SW480 (cell line): ENCODE data around the gene GGA2.
"Not testable (repeated sequence)": the region's sequence is repeated elsewhere in the genome, so short reads cannot be mapped to it uniquely, and the experiment has no call there.

Experiments
- DNase-seq: peaks from one replicate; pipeline ENCODE4 v3.0.0-alpha.2; 2016; ENCODE audit warnings: low spot score

GGA2 gene

DNA sequence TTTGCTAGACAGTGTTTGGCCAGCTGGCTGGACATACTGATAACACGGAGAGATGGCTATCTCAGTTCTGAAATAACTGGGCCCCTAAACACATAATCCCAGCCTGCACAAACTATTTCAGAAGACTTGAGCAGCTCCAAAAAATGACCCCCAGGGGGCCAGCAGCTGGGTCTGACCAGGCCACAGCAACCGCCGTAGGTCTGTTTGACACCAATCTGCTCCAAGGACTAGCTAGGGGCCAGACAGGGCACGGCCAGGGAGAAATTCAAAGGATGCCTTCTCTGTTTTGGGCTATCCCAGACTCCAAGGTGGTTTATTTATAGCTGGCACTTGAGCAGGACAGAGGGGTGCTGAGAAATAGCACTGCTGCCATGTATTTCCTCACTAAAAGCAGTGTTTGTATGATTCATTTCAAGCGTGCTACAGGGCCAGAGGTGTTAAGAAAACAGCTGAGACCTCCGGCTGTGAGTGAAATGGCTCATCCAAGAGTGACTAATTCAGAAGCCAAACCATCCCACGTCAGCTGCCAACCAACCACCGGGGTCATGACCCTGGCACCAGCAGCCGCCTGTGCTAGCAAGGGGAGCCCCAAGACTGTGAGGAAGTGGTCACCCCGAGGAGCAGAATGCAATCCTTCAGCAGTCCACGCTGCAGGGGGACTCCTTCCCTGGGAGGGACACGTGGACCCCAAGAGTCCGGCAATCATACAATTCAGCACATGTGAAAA lies 5.7 kb downstream of the GGA2 start:
- peak; percentile 64 for DNase-seq

DNA sequence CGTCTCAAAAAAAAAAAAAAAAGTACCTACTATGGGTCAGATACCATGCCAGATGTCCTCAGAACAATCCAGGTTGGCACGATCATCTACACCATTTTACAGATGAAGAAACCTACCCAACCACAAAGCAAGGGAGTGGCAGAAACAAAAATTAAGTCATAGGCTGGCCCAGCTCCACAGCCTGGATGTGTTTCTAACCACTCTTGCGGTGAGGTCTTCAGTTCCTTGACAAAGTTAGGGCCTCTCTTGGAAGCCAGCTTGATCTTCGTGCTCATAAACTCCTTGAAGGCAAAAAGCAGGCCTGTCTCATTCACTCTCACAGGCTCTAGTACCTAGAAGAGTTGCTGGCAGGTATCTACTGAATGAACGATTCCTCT lies 6.2 kb downstream of the GGA2 start:
- DNase-seq = no peak

DNA sequence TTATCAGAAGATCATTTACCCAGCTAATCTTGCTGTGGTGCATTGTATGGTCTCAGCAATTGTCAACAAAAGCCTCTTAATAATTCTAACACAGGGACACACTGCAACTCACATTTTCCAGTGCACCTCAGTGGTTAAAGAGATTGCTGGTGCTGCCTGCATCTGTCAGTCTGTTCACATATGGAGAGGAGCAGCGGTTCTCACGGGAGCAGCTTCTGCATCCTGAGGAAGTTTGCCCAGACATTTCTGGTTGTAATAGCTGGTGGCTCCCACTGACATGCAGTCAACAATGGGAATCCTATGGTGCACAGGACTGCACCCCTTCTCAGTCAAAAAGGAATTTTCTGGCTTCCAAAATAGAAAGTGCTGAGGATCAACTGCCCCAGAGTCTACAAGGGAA lies 7.8 kb downstream of the GGA2 start:
- DNase-seq = no peak

DNA sequence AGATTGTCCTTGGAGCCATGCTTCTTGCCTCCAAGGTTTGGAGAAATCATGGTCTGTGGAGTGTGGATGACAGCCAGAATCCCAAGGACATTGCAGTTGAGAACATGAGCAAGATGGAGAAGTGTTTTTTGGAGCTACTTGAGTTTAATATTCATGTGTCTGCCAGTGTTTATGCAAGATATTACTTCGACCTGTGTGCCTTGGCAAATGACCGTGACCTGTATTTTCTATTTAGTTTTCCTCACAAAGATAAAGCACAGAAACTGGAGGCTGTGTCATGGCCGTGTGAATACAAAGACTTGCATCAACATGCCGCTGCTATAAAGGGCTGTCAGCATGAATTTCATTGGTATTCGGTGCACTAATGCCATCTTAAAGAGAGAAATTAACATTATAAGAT lies 9.0 kb downstream of the GGA2 start:
- DNase-seq = no peak

DNA sequence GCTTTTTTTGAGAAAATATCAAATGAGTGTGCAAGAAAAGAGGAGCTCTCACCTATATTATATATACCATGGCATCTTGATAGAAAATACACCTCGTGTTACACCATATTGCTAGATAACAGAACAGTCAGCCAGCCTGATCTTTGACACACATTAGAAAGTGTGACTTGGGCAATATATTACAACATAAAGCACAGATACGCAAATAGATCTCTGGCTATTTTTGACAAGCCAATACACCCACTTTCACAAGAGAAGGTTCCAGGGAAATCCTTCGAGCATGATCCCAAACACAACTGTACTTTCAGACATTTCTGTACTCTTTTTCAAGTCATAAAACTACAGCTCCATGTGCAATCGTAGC lies 9.4 kb downstream of the GGA2 start:
- DNase-seq = no peak

DNA sequence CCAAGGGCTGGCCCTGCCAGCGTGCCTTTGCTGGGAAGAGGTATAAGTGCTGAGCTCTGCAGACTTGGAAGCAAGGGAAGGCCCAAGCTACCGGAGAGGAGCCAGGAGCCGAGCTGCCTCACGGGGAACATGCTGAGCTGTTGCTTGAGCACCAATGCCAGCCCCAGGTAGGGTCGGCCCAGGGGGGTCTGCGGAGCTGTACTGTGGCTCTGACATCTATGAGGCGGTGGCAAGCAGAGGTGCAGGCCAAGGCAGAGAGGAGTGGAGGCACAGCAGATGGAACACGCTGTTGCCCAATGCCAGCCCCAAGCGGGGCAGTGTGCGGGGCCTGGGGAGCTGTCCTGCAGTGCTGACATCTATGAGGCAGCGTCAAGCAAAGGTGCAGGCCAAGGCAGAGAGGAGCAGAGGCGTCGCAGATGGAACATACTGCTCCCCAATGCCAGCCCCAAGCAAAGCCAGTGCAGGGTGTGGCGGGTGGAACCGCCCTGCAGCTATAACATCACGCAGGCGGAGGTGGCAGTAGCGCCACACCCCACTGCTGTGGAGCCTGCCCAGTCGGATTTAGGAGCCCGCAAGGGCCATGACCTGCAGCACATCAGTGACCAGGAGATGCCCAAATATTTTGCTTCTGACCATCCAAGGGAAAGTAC lies 10.0 kb downstream of the GGA2 start:
- no peak for DNase-seq

DNA sequence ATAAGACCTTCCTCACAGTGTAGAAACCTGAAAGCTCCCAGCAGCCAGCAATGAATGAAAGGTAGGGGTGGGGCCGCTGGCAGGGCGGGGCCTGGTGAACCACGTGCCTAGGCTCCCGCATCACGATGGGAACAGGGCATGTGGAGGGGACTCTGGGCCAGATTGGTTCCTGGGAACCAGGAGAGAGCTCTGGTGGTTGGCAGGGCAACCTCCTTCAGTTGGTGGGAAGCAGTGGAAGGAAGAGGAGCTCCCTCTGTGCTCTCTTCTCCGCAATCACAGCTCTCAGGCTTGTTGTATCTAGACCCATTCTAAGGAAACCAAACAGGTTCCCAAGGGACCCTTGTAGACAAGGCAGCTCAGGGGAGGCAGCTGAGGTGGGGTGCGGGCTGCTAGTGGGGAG lies 10.5 kb downstream of the GGA2 start:
- no peak for DNase-seq

DNA sequence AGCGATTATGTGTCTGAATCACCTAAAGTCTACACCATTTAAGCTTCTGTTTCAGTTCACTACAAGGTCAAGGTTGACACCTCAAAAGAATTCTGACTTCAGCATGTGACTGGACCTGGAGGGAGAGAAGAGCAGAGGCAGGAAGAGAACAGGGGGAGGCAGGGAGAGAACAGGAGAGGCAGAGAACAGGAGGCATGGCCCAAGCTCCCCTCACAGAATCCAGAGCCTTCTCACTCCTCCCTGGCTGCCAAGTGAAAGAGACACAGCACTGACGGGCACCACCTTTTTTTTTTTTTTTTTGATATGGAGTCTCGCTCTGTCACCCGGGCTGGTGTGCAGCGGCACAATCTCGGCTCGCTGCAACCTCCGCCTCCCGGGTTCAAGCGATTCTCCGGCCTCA lies 11.4 kb downstream of the GGA2 start:
- DNase-seq = no peak

DNA sequence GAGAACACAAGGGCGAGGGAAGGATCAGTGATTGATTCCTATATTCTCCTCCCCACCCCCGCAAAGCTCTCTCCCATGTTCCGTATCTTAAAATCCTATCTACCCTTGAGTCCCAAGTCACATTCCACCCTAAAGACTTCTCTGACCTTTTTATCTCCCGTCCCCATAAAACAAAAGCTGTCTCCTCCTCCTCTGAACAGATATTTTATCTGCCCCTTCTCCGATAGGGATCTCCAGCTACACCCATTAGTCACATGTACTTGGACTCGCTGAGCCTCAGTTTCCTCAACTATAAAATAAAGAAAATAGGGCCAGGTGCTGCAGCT lies 12.8 kb downstream of the GGA2 start:
- no peak for DNase-seq

DNA sequence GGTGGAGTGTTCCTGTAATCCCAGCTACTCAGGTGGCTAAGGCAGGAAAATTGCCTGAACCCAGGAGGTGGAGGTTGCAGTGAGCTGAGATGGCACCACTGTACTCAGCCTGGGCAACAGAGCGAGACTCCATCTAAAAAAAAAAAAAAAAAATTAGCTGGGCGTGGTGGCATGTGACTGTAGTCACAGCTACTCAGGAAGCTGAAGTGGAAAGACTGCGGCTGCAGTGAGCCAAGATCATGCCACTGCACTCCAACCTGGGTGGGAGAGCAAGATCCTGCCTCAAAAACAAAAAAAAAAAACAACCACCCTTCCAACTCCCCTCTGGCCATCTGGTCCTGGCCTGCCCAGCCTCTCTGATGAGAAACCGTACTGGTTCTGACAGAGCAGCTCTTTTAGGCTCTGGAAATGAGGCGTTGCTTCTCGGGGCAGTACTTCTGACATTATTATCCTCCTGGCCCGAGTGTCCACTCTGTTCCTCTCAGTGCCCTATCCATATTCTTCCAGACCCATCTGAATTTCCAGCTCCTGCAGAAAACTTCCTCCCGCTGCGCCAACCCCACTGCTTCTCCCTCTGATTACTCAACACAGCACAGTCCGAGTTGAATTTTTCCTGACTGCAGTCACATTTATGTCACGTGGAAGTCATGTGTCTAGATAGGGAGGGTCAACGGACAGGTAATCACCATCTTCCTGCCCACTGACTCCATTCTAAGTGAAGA lies 13.3 kb downstream of the GGA2 start:
- no peak for DNase-seq

DNA sequence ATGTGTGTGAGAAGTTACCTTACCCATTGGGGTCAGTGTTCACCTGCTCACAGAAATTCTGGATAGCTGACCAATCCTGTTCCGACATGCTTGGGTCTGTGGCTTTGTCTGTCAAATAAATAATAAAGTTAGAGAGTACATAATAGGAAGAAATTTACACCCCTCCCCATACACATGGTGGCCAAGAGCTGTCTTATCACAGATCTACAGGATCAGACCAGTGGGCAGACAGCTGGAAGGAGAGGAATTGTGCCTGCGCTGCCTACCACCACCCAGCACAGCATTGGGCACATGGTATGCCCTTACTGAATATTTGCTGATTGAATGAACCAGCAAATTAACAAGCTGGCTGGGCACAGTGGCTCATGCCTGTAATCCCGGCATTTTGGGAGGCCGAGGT lies 14.6 kb downstream of the GGA2 start:
- no peak for DNase-seq

DNA sequence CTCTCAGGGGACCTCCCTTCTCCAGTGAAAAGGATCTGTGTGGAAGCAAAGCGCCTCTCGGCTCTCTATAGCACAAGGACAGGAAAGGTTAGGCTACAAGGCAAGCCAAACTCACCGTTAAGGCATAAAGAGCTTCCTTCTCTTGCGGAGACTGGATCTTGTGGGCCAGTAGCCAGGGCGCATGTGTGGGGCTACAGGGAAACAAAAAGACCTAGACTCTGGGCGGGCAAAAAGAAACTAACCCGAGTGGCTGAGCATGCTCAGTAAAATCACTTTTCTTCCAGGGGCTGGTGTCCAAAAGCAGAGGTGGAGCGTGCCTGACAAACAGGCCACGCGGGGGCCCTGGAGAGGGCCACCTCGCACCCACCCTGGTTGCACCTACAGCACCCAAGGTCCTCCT lies 16.1 kb downstream of the GGA2 start:
- no peak for DNase-seq

DNA sequence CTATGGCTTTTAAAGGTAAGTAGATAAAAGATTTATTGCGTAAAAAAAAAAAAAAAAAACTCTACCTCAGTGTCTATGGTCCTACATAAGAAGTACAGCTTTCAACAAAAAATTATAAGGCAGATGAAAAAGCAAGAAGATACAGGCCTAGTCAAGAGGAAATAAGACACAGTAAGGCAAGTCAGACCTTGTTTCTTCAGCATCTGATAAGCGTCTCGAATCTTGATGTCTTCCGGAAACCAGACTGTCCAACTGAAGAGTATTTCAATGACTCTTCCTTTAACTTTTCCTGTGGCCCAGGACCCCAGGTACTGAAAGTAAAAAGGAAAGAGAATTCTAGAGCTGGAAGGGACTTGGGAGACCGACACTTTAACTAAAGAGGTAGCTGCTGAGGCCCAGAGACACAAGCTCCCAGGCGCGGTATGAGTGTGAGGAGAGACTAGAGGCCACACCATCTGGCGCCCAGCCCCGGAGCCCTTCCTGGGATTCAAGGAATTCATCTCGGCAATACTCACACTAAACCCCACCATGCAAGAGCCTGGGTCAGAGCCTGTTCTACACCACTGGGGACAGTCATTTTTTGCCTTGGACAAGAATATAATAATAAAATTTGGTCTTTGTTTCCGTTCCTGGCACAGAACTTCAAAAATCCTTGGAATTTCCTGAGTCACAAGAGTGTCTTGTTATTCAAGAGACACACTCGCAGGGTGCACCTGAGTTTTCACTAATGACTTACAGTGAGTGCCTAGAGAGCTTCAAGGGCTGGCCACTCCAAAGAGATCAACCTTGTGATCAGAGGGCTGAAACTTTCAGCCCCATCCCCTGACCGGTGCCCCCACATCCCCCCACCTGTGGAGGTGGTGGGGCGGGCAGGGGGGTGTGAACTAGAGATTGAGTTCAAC lies 18.6 kb downstream of the GGA2 start:
- DNase-seq = no peak

DNA sequence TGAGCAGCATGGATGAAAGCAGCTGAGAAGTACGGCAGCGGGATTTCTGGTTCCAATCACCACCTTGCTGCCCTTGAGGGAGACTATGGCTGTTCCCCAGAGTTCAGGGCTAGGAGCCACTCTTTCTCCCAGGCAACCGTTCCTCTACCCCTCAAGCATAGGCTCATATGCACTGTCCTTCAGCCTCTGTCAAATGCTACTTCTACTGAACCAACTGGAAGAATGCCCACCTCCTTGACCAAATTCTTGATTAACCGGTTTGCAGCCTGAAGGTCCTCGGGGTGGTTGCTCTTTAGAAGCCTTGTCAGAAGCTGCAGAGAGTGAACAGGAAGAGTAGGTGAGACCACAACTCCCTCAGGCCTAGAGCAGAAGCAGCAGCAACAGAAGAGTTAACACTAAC lies 23.8 kb downstream of the GGA2 start:
- no peak for DNase-seq

DNA sequence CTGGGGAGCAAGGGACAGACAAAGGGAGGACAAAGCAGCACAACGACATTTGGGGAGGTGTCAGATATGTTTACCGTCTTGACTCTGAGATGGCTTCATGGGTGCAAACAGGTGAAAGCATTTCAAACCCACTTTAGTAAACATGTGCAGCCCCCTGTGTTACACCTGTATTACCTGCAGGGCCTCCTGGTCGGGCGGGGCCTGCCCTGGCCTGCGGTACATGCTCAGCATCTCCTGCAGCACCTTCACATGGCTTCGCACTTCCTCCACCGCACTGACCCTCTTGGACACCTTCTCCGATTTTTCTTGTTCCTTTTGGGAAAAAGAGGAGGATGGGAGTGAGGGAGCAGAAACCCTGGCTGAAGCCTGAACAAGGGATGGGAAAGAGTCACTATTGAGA lies 24.5 kb downstream of the GGA2 start:
- no peak for DNase-seq

DNA sequence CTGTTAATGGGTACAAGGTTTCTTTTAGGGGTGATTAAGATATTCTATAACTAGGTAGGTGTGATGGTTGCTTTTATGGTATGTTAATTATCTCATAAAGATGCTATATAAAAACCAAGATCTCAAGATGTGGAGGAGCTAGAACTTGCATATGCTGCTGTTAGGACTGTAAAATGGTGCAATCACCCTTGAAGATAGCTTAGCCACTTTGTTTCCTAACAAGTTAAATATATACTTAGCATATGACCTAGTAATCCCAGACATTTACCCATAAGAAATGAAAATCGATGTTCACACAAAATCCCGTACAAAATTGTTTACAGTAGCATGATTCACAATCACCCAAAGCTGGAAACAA lies 25.1 kb downstream of the GGA2 start:
- no peak for DNase-seq

DNA sequence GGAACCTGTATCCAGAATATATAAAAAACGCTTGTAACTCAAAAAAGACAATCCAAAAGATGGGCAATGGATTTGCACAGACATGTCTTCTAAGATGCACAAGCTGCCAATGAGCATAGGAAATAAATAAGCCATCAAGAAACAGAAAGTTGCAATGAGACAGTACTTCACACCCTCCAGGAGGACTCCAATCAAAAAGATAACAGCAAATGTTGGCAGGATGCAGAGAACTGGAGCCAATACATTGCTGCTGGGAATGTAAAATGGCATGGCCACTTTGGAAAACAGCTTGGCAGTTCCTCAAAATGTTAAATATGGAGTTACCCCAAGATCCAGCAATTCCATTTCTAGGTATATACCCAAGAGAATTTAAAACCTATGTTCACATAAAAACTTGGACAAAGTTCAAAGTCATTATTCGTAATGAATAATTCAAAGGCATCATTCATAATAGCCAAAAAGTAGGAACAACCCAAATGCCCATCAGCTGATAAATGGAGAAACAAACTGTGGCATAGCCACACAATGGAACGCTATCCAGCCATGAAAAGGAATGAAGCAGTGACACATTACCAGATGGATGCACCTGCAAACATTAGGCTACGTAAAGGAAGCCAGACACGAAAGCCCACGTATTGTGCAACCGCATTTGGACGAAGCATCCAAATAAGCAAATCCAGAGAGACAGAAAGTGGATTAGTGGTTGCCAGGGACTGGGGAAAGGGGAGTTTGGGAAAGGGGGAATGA lies 25.6 kb downstream of the GGA2 start:
- DNase-seq = no peak

DNA sequence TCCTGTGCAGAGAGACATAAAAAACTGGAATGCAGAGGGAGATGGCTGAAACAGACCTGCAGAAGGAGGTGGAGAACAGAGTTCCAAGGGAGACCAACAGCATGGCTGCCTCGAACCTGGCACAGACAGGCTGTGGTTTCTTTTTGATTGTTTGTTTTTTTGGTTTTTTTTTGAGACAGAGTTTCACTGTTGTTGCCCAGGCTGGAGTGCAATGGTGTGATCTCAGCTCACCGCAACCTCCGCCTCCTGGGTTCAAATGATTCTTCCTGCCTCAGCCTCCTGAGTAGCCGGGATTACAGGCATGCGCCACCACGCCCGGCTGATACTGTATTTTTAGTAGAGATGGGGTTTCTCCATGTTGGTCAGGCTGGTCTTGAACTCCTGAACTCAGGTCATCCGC lies 26.8 kb downstream of the GGA2 start:
- DNase-seq = not testable (repeated sequence)

DNA sequence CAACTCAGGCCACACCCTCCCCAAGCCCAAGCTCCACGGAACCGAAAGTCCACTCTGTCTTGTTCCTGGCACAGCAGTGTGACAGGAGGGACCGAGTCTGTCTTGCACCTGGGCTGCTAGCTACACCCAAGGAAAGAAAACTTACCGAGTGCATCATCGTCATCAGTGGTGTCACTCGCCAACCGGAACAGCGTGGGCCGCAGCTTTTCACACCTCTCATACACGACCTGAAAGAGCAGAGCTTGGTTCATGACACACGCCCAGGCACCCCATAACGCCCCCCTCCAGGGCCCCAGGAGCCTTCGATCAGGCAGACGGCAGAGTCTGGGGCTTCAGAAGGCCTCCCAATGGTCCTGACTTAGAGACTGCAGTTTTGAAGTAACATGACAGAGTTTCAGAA lies 27.5 kb downstream of the GGA2 start:
- DNase-seq = no peak

DNA sequence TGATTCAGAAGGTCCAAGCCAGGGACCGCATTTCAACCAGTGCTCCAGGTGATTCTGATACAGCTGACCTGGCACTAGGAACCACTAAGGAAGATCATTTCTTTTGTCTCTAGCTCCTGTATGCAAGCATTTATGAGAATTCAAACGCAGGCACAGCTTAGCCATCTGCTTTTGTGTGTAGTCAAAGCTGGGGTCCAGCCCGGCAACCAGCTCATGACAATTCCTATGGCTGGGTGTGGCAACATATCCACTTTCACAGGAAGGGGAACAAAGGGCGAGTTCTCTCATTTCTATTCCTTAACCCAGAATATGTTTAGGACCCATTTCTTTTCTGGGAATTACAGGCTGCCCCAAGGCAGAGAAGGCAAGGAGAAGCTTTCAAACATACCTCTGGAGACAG lies 30.0 kb downstream of the GGA2 start:
- no peak for DNase-seq

DNA sequence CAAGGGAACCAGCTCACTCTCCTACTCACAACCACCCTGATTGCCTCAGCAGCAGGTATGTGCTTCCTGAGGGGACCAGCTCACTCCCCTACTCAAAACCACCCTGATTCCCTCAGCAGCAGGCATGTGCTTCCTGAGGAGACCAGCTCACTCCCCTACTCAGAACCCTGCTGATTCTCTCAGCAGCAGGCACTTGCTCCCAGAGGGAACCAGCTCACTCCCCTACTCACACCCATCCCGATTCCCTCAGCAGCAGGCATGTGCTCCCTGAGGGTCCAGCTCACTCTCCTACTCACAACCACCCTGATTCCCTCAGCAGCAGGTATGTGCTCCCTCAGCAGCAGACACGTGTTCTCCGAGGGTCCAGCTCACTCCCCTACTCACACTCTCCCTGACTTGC lies 31.2 kb downstream of the GGA2 start:
- no peak for DNase-seq

DNA sequence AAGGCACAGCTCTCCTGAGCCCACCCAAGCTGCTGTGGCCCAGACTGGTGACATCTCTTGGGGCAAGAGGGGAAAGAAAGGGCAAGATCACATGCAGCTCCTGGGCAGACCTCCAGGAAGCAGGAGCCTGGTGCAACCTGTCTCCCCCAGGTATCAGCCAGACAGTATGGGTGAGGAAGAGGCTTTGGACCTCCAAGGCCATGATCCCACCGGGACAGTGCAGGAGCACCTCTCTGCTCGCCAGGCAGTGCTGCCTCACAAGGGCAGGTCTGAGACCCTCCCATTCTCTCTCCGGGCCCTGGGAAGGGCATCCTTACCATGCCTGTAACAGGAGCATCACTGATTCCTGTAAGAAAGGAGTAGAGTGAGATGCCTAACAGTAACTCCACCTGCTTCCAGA lies 31.7 kb downstream of the GGA2 start:
- no peak for DNase-seq
